Pancreas (tissue), 10 donors: ENCODE data around the gene MCCC2. TPM values are rescaled to one million over a fixed set of nuclear protein-coding genes. Genes with fewer than 3 reads are reported as not detected.
"Not testable (repeated sequence)": the region's sequence is repeated elsewhere in the genome, so short reads cannot be mapped to it uniquely, and the experiment has no call there.

ENCODE experiments used
- ATAC-seq, 4 donors: fragments of 200-7000 bp; cut with Tn5 transposase; one replicate each; pipeline versions ENCODE4 v1.8.0 to v1.9.1; 2020; ENCODE audit warnings: mild to moderate bottlenecking in 4 of 4, moderate library complexity in 4 of 4
- DNase-seq, 6 donors: peaks; one replicate each; pipeline ENCODE4 v3.0.0-alpha.2; 2020
- FAIRE-seq: peaks from 2 replicates; lab custom pipeline; 2012; peaks lifted over from hg19 to GRCh38; lab: Jason Lieb, UNC
- H3K27ac ChIP-seq, 4 donors: fragments of 200-600 bp; sonication (generic); 1 replicate in 3 of 4; 2 replicates in 1 of 4; pipeline versions ENCODE4 v1.5.0 to v1.8.0; 2020
- H3K27me3 ChIP-seq, 4 donors: fragments of 200-600 bp; one replicate each; pipeline ENCODE4 v1.8.0; 2021
- H3K36me3 ChIP-seq, 3 donors: fragments of 200-600 bp; sonication (generic) in 1 of 3; one replicate each; pipeline versions ENCODE4 v1.5.0 to v1.8.0; 2020 to 2021
- H3K4me1 ChIP-seq, 3 donors: fragments of 200-600 bp; one replicate each; pipeline ENCODE4 v1.8.0; 2021
- H3K4me3 ChIP-seq, 4 donors: fragments of 200-600 bp; sonication (generic) in 2 of 4; one replicate each; pipeline versions ENCODE4 v1.5.0 to v1.8.0; 2020 to 2021
- H3K9me3 ChIP-seq, 4 donors: fragments of 200-600 bp; one replicate each; pipeline ENCODE4 v1.8.0; 2021
- WGBS, 2 donors: extraction: QIAGEN DNeasy Blood & Tissue Kit; methylation state at CpG; one replicate each; pipeline ENCODE4 v1.1.7; 2013; 5-methylcytosine and 5-hydroxymethylcytosine counted together
- intact Hi-C, 3 donors: fragments of 100-400 bp; cut with DNase I; formaldehyde crosslinking; loops; one replicate each; pipeline versions ENCODE4 v1.11.1 to v1.14.2; 2022
- polyA plus RNA-seq, 2 donors: library from polyadenylated mRNA; stranded (reverse); fragments of 200-250 nt; gene quantifications; one replicate each; pipeline ENCODE4 v1.2.3, GENCODE V29; 2013
- total RNA-seq, 6 donors: library from RNA; stranded (reverse); fragmentation: NEBNext Ultra II Directional in 4 of 6; extraction: Animal tissue kit (Norgen Biotek cat#: 25700) in 4 of 6; gene quantifications; one replicate each; pipeline versions ENCODE4 v1.2.1 to v1.2.4, GENCODE V29; 2021 to 2023
- TF ChIP-seq, protein P1 (sequence below), 4 donors: fragments of 200-600 bp; sonication (generic) in 3 of 4; IDR thresholded peaks; one replicate each; pipeline versions ENCODE4 v1.5.0 to v1.8.0; 2021; ENCODE audit warnings: antibody characterized with exemption in 4 of 4
- donor health status: healthy with polysubstance abuse.
- donor health status: DM: no; HTN: no; CAD: no; lungs with moderate emphysema.
- donor health status: DM: no; HTN: no; CAD: no.
- donor health status: control.
- donor health status: control.
- donor health status: Bipolar disorder and iron deficiency.
- donor health status: DM: yes; HTN: yes; CAD: no.
- donor health status: DM: no; HTN: no; CAD: no.
- donor health status: DM: no; HTN: no; CAD: no.
- donor health status: DM: yes; HTN: yes; CAD: no.

MCCC2 gene
- total and polyA plus RNA-seq, 8 donors: 12.5 to 26.3 (median 20.9) TPM

DNA sequence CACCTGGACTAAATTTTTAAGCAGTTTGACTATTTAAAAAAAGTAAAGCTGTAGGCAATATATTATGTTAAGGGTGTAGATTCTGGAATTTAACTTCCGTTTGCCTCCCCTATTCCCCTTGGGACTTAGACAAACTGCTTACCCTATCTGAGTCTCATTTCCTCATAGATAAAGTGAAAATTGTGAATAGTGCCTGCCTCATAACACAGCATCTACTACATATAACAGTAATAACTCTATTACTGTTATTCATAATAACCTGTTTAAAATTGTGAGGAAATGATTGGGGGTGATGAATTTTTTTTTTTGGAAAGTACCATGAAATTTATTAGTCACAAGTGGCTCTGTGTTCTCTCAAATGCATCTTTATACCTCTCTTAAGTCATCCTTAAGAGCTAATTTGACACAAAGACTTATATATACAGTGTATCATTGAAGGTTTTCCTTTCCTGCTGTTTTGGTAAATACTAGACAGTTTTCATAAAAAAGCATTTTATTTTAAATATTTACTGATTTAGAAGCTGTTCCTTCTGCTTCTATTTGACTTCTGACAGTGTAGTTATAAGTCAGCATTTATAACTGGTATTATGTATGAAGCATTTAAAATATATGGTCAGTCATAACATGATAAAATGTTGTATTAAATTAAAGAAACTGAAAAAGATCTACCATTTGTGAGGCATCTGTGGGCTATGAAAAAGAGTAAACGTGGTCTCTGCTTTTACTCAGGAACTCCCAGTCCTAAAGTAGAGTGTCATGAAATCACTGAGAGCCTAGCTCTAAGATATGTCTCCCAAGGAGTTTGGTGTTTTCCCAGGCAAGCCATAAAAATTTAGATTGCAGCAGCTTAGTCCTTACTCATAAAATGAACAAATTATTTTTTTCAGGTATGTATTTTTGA is 46.4 kb downstream of the MCCC2 start:
- no peaks in the 10 kb centered on the region for H3K4me1 ChIP-seq
- ATAC-seq (no peak), DNase-seq (no peak), FAIRE-seq (no peak)
- no peaks in the 10 kb centered on the region for H3K36me3 ChIP-seq
- TF ChIP-seq, protein P1, sequence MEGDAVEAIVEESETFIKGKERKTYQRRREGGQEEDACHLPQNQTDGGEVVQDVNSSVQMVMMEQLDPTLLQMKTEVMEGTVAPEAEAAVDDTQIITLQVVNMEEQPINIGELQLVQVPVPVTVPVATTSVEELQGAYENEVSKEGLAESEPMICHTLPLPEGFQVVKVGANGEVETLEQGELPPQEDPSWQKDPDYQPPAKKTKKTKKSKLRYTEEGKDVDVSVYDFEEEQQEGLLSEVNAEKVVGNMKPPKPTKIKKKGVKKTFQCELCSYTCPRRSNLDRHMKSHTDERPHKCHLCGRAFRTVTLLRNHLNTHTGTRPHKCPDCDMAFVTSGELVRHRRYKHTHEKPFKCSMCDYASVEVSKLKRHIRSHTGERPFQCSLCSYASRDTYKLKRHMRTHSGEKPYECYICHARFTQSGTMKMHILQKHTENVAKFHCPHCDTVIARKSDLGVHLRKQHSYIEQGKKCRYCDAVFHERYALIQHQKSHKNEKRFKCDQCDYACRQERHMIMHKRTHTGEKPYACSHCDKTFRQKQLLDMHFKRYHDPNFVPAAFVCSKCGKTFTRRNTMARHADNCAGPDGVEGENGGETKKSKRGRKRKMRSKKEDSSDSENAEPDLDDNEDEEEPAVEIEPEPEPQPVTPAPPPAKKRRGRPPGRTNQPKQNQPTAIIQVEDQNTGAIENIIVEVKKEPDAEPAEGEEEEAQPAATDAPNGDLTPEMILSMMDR (IDR thresholded peaks at IDR 0.05): no peak
- H3K27me3 ChIP-seq: no peaks in the 10 kb centered on the region
- 91% methylated on average over 2 of the region's 2 CpGs for WGBS, 2 donors
- H3K9me3 ChIP-seq: no peaks in the 10 kb centered on the region
- H3K4me3 ChIP-seq: no peak overlapping the region
- intact Hi-C loops: no loop called here
- H3K27ac ChIP-seq: no peak overlapping the region

DNA sequence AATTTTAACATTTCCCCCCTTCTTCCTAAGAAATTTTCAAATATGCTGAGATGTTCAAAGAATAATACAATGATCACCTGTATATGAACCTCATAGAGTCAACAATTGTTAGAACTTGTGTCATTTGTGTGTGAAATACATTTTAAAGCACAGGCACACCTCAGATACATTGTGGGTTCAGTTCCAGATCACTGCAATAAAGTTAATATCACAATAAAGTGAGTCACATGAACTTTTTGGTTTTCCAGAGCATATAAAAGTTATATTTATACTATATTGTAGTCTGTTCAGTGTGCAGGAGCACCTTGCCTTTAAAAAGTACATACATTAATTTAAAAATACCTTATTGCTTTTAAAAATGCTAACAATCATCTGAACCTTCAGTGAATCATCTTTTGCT is 50.0 kb downstream of the MCCC2 start:
- ATAC-seq: no peak
- Histone ChIP-seq H3K27ac (no peak overlapping the region), H3K9me3 (no peaks in the 10 kb centered on the region), H3K36me3 (peaks cover 0 to 8% (median 0%) of the 10 kb centered on the region in 3 donors), H3K4me1 (no peaks in the 10 kb centered on the region), H3K27me3 (no peaks in the 10 kb centered on the region), H3K4me3 (no peak overlapping the region)
- TF ChIP-seq, protein P1 (IDR thresholded peaks at IDR 0.05): no peak
- intact Hi-C loops: no loop called here
- FAIRE-seq: no peak
- DNase-seq: no peak

DNA sequence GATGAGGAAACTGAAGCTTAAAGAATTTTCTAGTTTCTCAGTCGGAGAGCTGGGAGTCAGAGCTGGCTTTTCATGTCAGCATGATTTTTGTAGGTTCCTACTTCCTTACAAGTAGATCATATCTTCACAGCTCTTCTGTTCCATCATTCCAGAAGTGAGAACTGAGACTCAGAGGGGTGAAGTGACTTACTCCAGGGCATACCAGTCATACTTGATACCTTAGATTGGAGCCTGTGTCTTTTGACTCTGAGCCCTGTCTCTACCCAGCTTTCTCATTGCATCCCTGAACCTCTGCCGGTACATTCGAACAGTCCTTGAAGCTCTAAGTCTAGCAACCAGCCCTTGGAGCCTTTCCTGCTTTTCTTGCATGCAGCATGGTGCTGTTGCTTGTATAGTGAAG is 53.3 kb downstream of the MCCC2 start:
- TF ChIP-seq, protein P1 (IDR thresholded peaks at IDR 0.05): no peak
- Histone ChIP-seq H3K27me3 (no peaks in the 10 kb centered on the region), H3K27ac (no peak overlapping the region), H3K4me3 (no peak overlapping the region), H3K36me3 (peaks cover 0 to 8% (median 7%) of the 10 kb centered on the region in 3 donors), H3K9me3 (no peaks in the 10 kb centered on the region), H3K4me1 (no peaks in the 10 kb centered on the region)
- intact Hi-C loops: no loop called here
- ATAC-seq: no peak
- no peak for FAIRE-seq
- no peak for DNase-seq
- WGBS, 2 donors: 93 to 98% methylated on average over 3 of the region's 3 CpGs

DNA sequence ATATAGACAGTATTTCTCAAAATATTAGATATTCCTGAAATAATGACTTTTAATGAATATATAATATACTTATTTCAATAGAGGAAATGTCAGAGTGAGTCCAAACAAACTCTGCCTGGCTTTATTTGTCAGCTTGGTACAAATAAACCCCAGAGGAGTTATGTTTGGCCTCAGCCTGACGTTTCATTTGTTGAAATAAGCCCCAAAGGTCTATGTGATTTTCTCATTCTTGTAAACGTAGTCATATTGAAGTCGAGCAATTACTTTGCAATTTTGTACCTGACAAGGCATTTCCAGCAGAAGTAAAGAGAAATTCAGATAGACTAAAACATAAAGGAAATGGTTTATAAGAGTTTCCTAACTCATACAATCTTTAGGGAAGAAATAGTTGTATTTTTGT is 57.9 kb downstream of the MCCC2 start:
- intact Hi-C loops: no loop called here
- TF ChIP-seq, protein P1 (IDR thresholded peaks at IDR 0.05): no peak
- no peaks in the 10 kb centered on the region for H3K27me3 ChIP-seq
- FAIRE-seq: no peak
- DNase-seq: no peak
- no peak overlapping the region for H3K4me3 ChIP-seq
- H3K36me3 ChIP-seq: peaks cover 0 to 7% (median 7%) of the 10 kb centered on the region in 3 donors
- 78 to 83% methylated on average over 3 of the region's 3 CpGs for WGBS, 2 donors
- ATAC-seq: no peak
- no peak overlapping the region for H3K27ac ChIP-seq
- H3K4me1 ChIP-seq: no peaks in the 10 kb centered on the region
- H3K9me3 ChIP-seq: no peaks in the 10 kb centered on the region

DNA sequence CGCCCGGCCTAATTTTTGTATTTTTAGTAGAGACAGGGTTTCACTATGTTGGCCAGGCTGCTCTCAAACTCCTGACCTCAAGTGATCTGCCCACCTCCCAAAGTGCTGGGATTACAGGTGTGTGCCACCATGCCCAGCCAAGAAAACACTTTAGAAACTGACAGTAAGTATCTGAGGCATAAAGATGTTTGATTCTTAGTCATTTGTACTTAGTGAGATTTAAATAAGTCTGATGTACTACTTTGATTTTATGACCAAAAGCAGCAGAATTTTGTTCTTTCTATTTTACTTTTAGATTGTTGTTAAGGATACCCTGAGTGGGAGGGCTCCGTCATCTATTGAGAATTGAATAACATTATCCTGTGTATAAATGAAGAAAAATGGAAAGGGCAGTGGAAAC is 63.8 kb downstream of the MCCC2 start:
- 96 to 100% methylated on average over 3 of the region's 3 CpGs for WGBS, 2 donors
- FAIRE-seq, H3K9me3 ChIP-seq, DNase-seq, intact Hi-C loops, H3K27me3 ChIP-seq, H3K4me3 ChIP-seq, H3K4me1 ChIP-seq, H3K27ac ChIP-seq, ATAC-seq: not testable (repeated sequence)
- peaks cover 0 to 20% (median 0%) of the 10 kb centered on the region in 3 donors for H3K36me3 ChIP-seq
